ENCODE data around the gene MAP2K5.

The MAP2K5 gene

DNA sequence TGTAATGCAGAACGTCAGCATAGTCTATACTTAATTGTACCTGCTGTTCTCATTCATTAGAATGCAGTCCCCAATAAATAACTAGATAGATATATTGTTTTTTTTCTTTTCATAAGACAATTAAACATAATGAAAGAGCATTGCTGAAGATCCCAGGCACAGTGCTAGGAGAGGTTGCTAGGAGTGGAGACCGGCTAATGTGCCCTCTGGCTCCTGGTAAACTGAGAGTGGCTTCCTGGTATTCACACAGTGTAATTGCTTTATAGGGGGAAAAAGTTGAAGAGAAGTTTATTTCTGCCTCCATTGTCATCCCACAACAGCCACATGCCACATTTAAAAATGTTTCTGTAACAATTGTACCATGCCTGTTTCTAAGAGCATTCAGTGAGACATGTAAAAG, 135.6 kb downstream of the MAP2K5 start:
- no peak for DNase-seq (ENCODE audit: low spot score)
- H3K4me1 ChIP-seq (ENCODE audit: control insufficient read depth in 2 of 2, insufficient read depth in 1 of 2, low read depth in 1 of 2, low read length in 2 of 2) = peaks cover 2 to 3% of the 10 kb centered on the region in 2 donors
- no peak overlapping the region for H3K4me2 ChIP-seq (ENCODE audit: insufficient read depth, low read length, poor library complexity, severe bottlenecking)

DNA sequence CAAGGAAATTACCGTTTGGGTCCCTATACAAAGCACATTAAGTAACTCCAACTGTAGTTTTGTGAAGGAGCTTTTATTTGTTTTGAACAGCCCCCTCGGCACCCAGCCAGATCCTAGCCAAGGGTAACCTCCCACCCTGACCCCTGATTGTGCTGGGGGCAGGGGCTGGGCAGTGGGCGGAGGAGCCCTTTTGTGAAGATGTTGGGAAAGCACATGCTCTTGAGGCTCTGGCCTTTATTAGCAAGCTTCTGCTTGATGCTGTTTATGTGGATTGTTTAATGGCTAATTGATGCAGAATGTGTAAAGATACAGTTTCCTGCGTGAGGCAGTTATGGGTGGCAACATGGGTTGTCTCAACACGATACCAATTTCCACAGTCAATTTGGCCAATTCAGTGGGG, 136.5 kb downstream of the MAP2K5 start:
- no peak overlapping the region for H4K8ac ChIP-seq (ENCODE audit: low read depth, low read length)
- peaks cover 0 to 2% (median 0%) of the 10 kb centered on the region in 3 experiments for H3K27me3 ChIP-seq (ENCODE audit: control insufficient read depth in 3 of 3, insufficient read depth in 3 of 3, low read depth in 1 of 3, low read length in 3 of 3)
- H3K14ac ChIP-seq (ENCODE audit: low read length) = no peak overlapping the region
- peaks cover 6% of the 10 kb centered on the region in 2 donors for H3K9me3 ChIP-seq (replicated peaks in 1 of 2; ENCODE audit: control insufficient read depth in 2 of 2, insufficient read depth in 1 of 2, low read depth in 1 of 2, low read length in 2 of 2)
- no peak overlapping the region for H3K4me3 ChIP-seq (ENCODE audit: low read length in 2 of 2)
- peak; percentile 50 for DNase-seq (ENCODE audit: low spot score)
- no peak overlapping the region for H4K91ac ChIP-seq (ENCODE audit: low read depth, low read length, poor library complexity)
- no peak overlapping the region for H3K27ac ChIP-seq (replicated peaks; ENCODE audit: low read length)
- H3K79me1 ChIP-seq (ENCODE audit: low read depth, low read length) = no peaks in the 10 kb centered on the region
- no peak overlapping the region for H2BK15ac ChIP-seq (ENCODE audit: low read length)
- H3K4me2 ChIP-seq (ENCODE audit: insufficient read depth, low read length, poor library complexity, severe bottlenecking) = no peak overlapping the region
- no peak overlapping the region for H2BK120ac ChIP-seq (ENCODE audit: low read depth, low read length)
- no peak overlapping the region for H2BK5ac ChIP-seq (ENCODE audit: low read length)
- no peak overlapping the region for H2AK5ac ChIP-seq (ENCODE audit: low read depth, low read length)
- H3K4me1 ChIP-seq (ENCODE audit: control insufficient read depth in 2 of 2, insufficient read depth in 1 of 2, low read depth in 1 of 2, low read length in 2 of 2) = peaks cover 2 to 3% of the 10 kb centered on the region in 2 donors
- no peak overlapping the region for H3K18ac ChIP-seq (ENCODE audit: low read length)
- H3K36me3 ChIP-seq (replicated peaks in 1 of 2; ENCODE audit: control insufficient read depth in 2 of 2, insufficient read depth in 2 of 2, low read length in 2 of 2) = no peaks in the 10 kb centered on the region
- no CpG with 5 or more reads among the region's 5 CpGs for WGBS, 2 donors (ENCODE audit: extremely low coverage in 2 of 2, insufficient read length in 2 of 2, insufficient replicate concordance in 1 of 2)
- H3K23ac ChIP-seq (ENCODE audit: low read depth, low read length, poor library complexity) = no peak overlapping the region
- no peak overlapping the region for H2AFZ ChIP-seq (ENCODE audit: low read length)
- no peak overlapping the region for H2BK12ac ChIP-seq (ENCODE audit: low read length)
- no peak overlapping the region for H3K4ac ChIP-seq (ENCODE audit: low read length)
- H3K9ac ChIP-seq (ENCODE audit: low read depth, low read length, poor library complexity) = no peak overlapping the region

More for the DNA sequence above, 135.6 kb downstream of the MAP2K5 start:
- H2BK5ac ChIP-seq (ENCODE audit: low read length) = no peak overlapping the region
- no peak overlapping the region for H2BK12ac ChIP-seq (ENCODE audit: low read length)
- no peak overlapping the region for H4K8ac ChIP-seq (ENCODE audit: low read depth, low read length)
- H2AFZ ChIP-seq (ENCODE audit: low read length) = no peak overlapping the region
- no peak overlapping the region for H3K27ac ChIP-seq (replicated peaks; ENCODE audit: low read length)
- peaks cover 0 to 4% of the 10 kb centered on the region in 2 donors for H3K9me3 ChIP-seq (replicated peaks in 1 of 2; ENCODE audit: control insufficient read depth in 2 of 2, insufficient read depth in 1 of 2, low read depth in 1 of 2, low read length in 2 of 2)
- H3K79me1 ChIP-seq (ENCODE audit: low read depth, low read length) = no peaks in the 10 kb centered on the region
- no peak overlapping the region for H3K14ac ChIP-seq (ENCODE audit: low read length)
- H2AK5ac ChIP-seq (ENCODE audit: low read depth, low read length) = no peak overlapping the region
- no CpG with 5 or more reads among the region's 2 CpGs for WGBS, 2 donors (ENCODE audit: extremely low coverage in 2 of 2, insufficient read length in 2 of 2, insufficient replicate concordance in 1 of 2)
- no peaks in the 10 kb centered on the region for H3K36me3 ChIP-seq (replicated peaks in 1 of 2; ENCODE audit: control insufficient read depth in 2 of 2, insufficient read depth in 2 of 2, low read length in 2 of 2)
- peaks cover 0 to 2% (median 0%) of the 10 kb centered on the region in 3 experiments for H3K27me3 ChIP-seq (ENCODE audit: control insufficient read depth in 3 of 3, insufficient read depth in 3 of 3, low read depth in 1 of 3, low read length in 3 of 3)
- H3K4ac ChIP-seq (ENCODE audit: low read length) = no peak overlapping the region
- no peak overlapping the region for H2BK15ac ChIP-seq (ENCODE audit: low read length)
- H3K4me3 ChIP-seq (ENCODE audit: low read length in 2 of 2) = no peak overlapping the region
- H2BK120ac ChIP-seq (ENCODE audit: low read depth, low read length) = no peak overlapping the region
- no peak overlapping the region for H3K23ac ChIP-seq (ENCODE audit: low read depth, low read length, poor library complexity)
- no peak overlapping the region for H3K18ac ChIP-seq (ENCODE audit: low read length)
- no peak overlapping the region for H3K9ac ChIP-seq (ENCODE audit: low read depth, low read length, poor library complexity)
- no peak overlapping the region for H4K91ac ChIP-seq (ENCODE audit: low read depth, low read length, poor library complexity)

DNA sequence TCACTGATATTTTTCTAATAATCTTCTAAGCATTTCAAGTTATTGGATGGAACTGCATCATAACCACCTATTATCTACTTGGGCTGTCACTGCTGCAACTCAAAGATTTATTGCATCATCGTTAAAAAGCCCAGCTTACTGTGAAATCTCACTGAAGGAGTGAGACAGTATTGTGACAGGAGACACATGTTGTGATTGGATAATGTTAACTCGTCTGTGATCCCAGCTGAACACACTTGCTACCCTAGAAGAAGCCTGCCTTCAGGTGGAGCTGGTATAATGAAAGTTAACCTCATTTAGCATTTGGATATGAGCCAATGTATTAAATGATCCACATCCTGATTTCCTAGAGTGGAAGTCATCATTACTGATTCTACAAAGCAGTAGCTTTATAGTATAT, 138.1 kb downstream of the MAP2K5 start:
- Histone ChIP-seq H3K4me1 (ENCODE audit: control insufficient read depth in 2 of 2, insufficient read depth in 1 of 2, low read depth in 1 of 2, low read length in 2 of 2) (peaks cover 2 to 3% of the 10 kb centered on the region in 2 donors), H3K79me1 (ENCODE audit: low read depth, low read length) (no peaks in the 10 kb centered on the region), H4K91ac (ENCODE audit: low read depth, low read length, poor library complexity) (no peak overlapping the region), H3K9ac (ENCODE audit: low read depth, low read length, poor library complexity) (no peak overlapping the region), H3K4me2 (ENCODE audit: insufficient read depth, low read length, poor library complexity, severe bottlenecking) (no peak overlapping the region), H3K4ac (ENCODE audit: low read length) (no peak overlapping the region), H3K18ac (ENCODE audit: low read length) (no peak overlapping the region), H3K36me3 (replicated peaks in 1 of 2; ENCODE audit: control insufficient read depth in 2 of 2, insufficient read depth in 2 of 2, low read length in 2 of 2) (no peaks in the 10 kb centered on the region), H3K4me3 (ENCODE audit: low read length in 2 of 2) (no peak overlapping the region), H3K23ac (ENCODE audit: low read depth, low read length, poor library complexity) (no peak overlapping the region), H2BK15ac (ENCODE audit: low read length) (no peak overlapping the region), H4K8ac (ENCODE audit: low read depth, low read length) (no peak overlapping the region), H3K27ac (replicated peaks; ENCODE audit: low read length) (no peak overlapping the region), H2AFZ (ENCODE audit: low read length) (no peak overlapping the region), H2BK5ac (ENCODE audit: low read length) (no peak overlapping the region), H3K9me3 (replicated peaks in 1 of 2; ENCODE audit: control insufficient read depth in 2 of 2, insufficient read depth in 1 of 2, low read depth in 1 of 2, low read length in 2 of 2) (peaks cover 7 to 22% of the 10 kb centered on the region in 2 donors), H3K27me3 (ENCODE audit: control insufficient read depth in 3 of 3, insufficient read depth in 3 of 3, low read depth in 1 of 3, low read length in 3 of 3) (peaks cover 0 to 2% (median 0%) of the 10 kb centered on the region in 3 experiments), H2BK120ac (ENCODE audit: low read depth, low read length) (no peak overlapping the region), H2AK5ac (ENCODE audit: low read depth, low read length) (no peak overlapping the region), H2BK12ac (ENCODE audit: low read length) (no peak overlapping the region), H3K14ac (ENCODE audit: low read length) (no peak overlapping the region)
- WGBS, 2 donors (ENCODE audit: extremely low coverage in 2 of 2, insufficient read length in 2 of 2, insufficient replicate concordance in 1 of 2) = no CpG with 5 or more reads among the region's 2 CpGs
- no peak for DNase-seq (ENCODE audit: low spot score)

DNA sequence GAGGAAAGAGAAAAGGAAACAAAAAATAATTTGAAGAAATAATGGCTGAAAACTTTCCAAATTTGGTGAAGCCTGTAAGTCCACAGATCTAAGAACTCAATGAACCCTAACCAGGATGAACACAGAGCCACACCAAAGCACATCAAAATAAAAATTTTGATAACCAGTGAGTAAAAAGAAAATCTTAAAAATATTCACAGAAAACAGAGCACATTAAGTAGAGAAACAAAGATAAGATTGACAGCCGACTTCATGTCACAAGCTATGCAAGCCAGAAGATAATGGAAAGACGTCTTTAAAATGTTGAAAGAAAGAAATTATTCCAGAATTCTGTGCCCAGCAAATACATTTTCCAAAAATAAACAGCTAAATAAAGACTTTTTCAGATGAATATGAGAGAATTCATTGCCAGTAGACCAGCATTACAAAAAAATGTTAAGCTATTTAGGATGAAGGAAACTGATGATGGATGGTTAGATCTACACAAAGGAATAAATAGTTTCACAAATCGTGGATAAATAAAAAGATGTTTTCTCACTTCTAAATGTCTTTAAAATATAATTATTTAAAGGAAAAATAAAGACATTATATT, 142.6 kb downstream of the MAP2K5 start:
- Histone ChIP-seq H3K18ac (ENCODE audit: low read length) (no peak overlapping the region), H2AK5ac (ENCODE audit: low read depth, low read length) (no peak overlapping the region), H3K4me2 (ENCODE audit: insufficient read depth, low read length, poor library complexity, severe bottlenecking) (no peak overlapping the region), H3K4me3 (ENCODE audit: low read length in 2 of 2) (no peak overlapping the region), H2BK12ac (ENCODE audit: low read length) (no peak overlapping the region), H3K36me3 (replicated peaks in 1 of 2; ENCODE audit: control insufficient read depth in 2 of 2, insufficient read depth in 2 of 2, low read length in 2 of 2) (no peaks in the 10 kb centered on the region), H3K27ac (replicated peaks; ENCODE audit: low read length) (no peak overlapping the region), H4K8ac (ENCODE audit: low read depth, low read length) (no peak overlapping the region), H3K4ac (ENCODE audit: low read length) (no peak overlapping the region), H3K9ac (ENCODE audit: low read depth, low read length, poor library complexity) (no peak overlapping the region), H2BK120ac (ENCODE audit: low read depth, low read length) (no peak overlapping the region), H3K79me1 (ENCODE audit: low read depth, low read length) (no peaks in the 10 kb centered on the region), H3K23ac (ENCODE audit: low read depth, low read length, poor library complexity) (no peak overlapping the region), H4K91ac (ENCODE audit: low read depth, low read length, poor library complexity) (no peak overlapping the region), H3K27me3 (ENCODE audit: control insufficient read depth in 3 of 3, insufficient read depth in 3 of 3, low read depth in 1 of 3, low read length in 3 of 3) (peaks cover 0 to 2% (median 0%) of the 10 kb centered on the region in 3 experiments), H2BK15ac (ENCODE audit: low read length) (no peak overlapping the region), H3K14ac (ENCODE audit: low read length) (no peak overlapping the region), H2AFZ (ENCODE audit: low read length) (no peak overlapping the region), H3K4me1 (ENCODE audit: control insufficient read depth in 2 of 2, insufficient read depth in 1 of 2, low read depth in 1 of 2, low read length in 2 of 2) (no peaks in the 10 kb centered on the region), H3K9me3 (replicated peaks in 1 of 2; ENCODE audit: control insufficient read depth in 2 of 2, insufficient read depth in 1 of 2, low read depth in 1 of 2, low read length in 2 of 2) (peaks cover 10 to 34% of the 10 kb centered on the region in 2 donors), H2BK5ac (ENCODE audit: low read length) (no peak overlapping the region)
- no CpG with 5 or more reads among the region's 3 CpGs for whole genome bisulfite sequencing, 2 donors (ENCODE audit: extremely low coverage in 2 of 2, insufficient read length in 2 of 2, insufficient replicate concordance in 1 of 2)
- DNase-seq (ENCODE audit: low spot score) = peak; percentile 44

Data from neuronal stem cell (in vitro differentiated cells).